BJ (cell line): Measurements from ENCODE around the gene TMED7. TPM values are rescaled to one million over a fixed set of nuclear protein-coding genes. Genes with fewer than 3 reads are reported as not detected.
"Not testable (repeated sequence)": the region's sequence is repeated elsewhere in the genome, so short reads cannot be mapped to it uniquely, and the experiment has no call there.

Experiments used
- CTCF ChIA-PET: fragments of 350-600 bp; formaldehyde crosslinking; extraction: SDS; loops from one replicate; lab custom pipeline; 2021; ENCODE audit warnings: antibody characterized with exemption, inconsistent platforms; lab: Yijun Ruan, JAX
- POLR2A ChIA-PET: fragments of 300-600 bp; sonication (Branson Sonifier 250); formaldehyde crosslinking; extraction: SDS; loops from one replicate; lab custom pipeline; 2021; ENCODE audit warnings: antibody characterized with exemption; lab: Charles Lee
- DNase-seq: peaks from one replicate; pipeline ENCODE4 v3.0.0-alpha.2; 2011; ENCODE audit warnings: low read depth
- H3K27me3 ChIP-seq: 2 replicates; pipeline ENCODE4 v1.6.0; 2011; ENCODE audit warnings: low read length; ENCODE audit not compliant: control insufficient read depth, insufficient read depth
- H3K36me3 ChIP-seq: 2 replicates; pipeline ENCODE4 v1.5.1; 2011; ENCODE audit warnings: low read length; ENCODE audit not compliant: control insufficient read depth, insufficient read depth
- H3K4me3 ChIP-seq: 2 replicates; pipeline ENCODE4 v1.5.1; 2011; ENCODE audit warnings: low read depth, mild to moderate bottlenecking, control low read depth, low read length
- CTCF ChIP-seq: IDR thresholded peaks from 2 replicates; pipeline ENCODE4 v1.5.1; 2011; ENCODE audit warnings: low read depth, mild to moderate bottlenecking, control low read depth, inconsistent platforms, low read length, moderate library complexity; ENCODE audit not compliant: insufficient read depth
- polyA minus RNA-seq: library from RNA; depleted of rRNA, polyadenylated mRNA; stranded (reverse); fragments of >200 nt; gene quantifications from 2 replicates; pipeline ENCODE4 v1.2.3, GENCODE V29; 2011; rRNA and poly(A)+ RNA removed
- polyA plus RNA-seq: library from polyadenylated mRNA; depleted of rRNA; stranded (reverse); fragments of >200 nt; gene quantifications from 2 replicates; pipeline ENCODE4 v1.2.3, GENCODE V29; 2011; rRNA removed

TMED7 gene
- polyA plus RNA-seq (58.1 and 80.8 TPM in 2 replicates), polyA minus RNA-seq (27.4 and 31.6 TPM in 2 replicates)

- peak; percentile 87 for DNase-seq
- Histone ChIP-seq H3K4me3 (peak within 1 kb of the TSS; percentile 94), H3K27me3 (no peaks in the 10 kb centered on the region), H3K36me3 (peaks cover 1% of the 10 kb centered on the region; the same call in 1 of the 2 replicates)
- ChIA-PET POLR2A (no interaction called here), CTCF (interaction anchor here (1.1 to 1.3 kb wide), 3 partner anchors 11 to 214 kb away, joined by 3 to 4 read pairs (median 3); no protein-coding TSS in a partner anchor)
- TF ChIP-seq CTCF = no peak
Observed at GRCh38 chr5:115625579-115626444, at the start of gene TMED7. Gene TMED7, minus strand, starts transcription at chr5:115626036. Its CDS starts 244 bp downstream, at chr5:115625792.

GRCh38 chr5:115674782-115675181 lies 48.9 kb upstream of the TMED7 start:
- DNase-seq, H3K4me3 ChIP-seq, H3K36me3 ChIP-seq, H3K27me3 ChIP-seq, CTCF ChIA-PET, POLR2A ChIA-PET: not testable (repeated sequence)

- Histone ChIP-seq H3K27me3 (no peaks in the 10 kb centered on the region), H3K36me3 (no peaks in the 10 kb centered on the region), H3K4me3 (no peak overlapping the region)
- no peak for TF ChIP-seq CTCF
- DNase-seq = no peak
- ChIA-PET CTCF (no interaction called here), POLR2A (no interaction called here)
Observed at GRCh38 chr5:115673596-115673995, 47.8 kb upstream of the TMED7 start.

- no peaks in the 10 kb centered on the region for H3K36me3 ChIP-seq
- no peak for TF ChIP-seq CTCF
- ChIA-PET CTCF (no interaction called here), POLR2A (no interaction called here)
- H3K27me3 ChIP-seq = no peaks in the 10 kb centered on the region
- DNase-seq = no peak
- no peak overlapping the region for H3K4me3 ChIP-seq
Observed at GRCh38 chr5:115671939-115672338, 46.1 kb upstream of the TMED7 start.

GRCh38 chr5:115666023-115666422 lies 40.2 kb upstream of the TMED7 start:
- H3K27me3 ChIP-seq = no peaks in the 10 kb centered on the region
- ChIA-PET POLR2A (no interaction called here), CTCF (no interaction called here)
- no peak for DNase-seq
- no peak for TF ChIP-seq CTCF
- H3K36me3 ChIP-seq = no peaks in the 10 kb centered on the region
- H3K4me3 ChIP-seq = no peak overlapping the region
